B cell (primary cell): Measurements from ENCODE around the gene SKAP1.

Source experiments
- EZH2 ChIP-seq: IDR thresholded peaks from 2 replicates; pipeline ENCODE4 v1.6.1; 2012; ENCODE audit warnings: borderline replicate concordance, low read depth, mild to moderate bottlenecking, moderate library complexity, low read length; ENCODE audit not compliant: insufficient read depth, poor library complexity, severe bottlenecking
- TF ChIP-seq, protein P1 (sequence below): fragments of 200-600 bp; IDR thresholded peaks from one replicate; pipeline ENCODE4 v1.8.0; 2022; ENCODE audit warnings: antibody characterized with exemption, mild to moderate bottlenecking

DNA sequence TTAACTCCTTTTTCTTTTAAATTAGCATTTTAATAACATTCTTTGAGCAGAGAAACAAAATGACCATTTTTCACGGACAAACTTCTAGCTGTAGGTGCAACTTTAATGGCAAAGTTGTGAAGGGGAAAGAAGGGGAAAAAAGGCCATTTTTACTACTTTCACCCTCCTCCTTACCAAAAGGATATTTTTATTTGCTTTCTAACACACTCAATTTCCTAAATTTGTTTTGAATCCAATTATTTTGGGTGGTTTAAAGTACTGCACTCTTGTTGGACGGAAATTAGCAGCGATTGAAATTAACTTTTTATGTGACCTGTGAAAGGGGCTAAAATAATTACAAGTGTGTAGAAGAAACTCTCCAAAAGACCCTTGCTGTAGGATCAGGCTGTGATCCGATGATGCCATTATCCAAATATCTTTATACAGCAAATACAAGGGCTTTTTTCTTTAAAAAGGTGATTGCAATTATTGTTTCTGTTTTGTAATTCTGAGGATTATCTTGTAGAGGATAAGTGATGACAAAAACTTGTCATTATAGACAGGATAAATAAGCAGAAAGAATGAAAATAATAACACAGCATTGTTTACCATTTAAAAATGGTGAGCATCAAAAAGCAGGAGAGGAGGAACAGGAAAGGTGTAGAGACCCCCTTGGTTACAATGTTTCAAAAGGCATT lies 280.1 kb downstream of the SKAP1 start:
- TF ChIP-seq, protein P1, sequence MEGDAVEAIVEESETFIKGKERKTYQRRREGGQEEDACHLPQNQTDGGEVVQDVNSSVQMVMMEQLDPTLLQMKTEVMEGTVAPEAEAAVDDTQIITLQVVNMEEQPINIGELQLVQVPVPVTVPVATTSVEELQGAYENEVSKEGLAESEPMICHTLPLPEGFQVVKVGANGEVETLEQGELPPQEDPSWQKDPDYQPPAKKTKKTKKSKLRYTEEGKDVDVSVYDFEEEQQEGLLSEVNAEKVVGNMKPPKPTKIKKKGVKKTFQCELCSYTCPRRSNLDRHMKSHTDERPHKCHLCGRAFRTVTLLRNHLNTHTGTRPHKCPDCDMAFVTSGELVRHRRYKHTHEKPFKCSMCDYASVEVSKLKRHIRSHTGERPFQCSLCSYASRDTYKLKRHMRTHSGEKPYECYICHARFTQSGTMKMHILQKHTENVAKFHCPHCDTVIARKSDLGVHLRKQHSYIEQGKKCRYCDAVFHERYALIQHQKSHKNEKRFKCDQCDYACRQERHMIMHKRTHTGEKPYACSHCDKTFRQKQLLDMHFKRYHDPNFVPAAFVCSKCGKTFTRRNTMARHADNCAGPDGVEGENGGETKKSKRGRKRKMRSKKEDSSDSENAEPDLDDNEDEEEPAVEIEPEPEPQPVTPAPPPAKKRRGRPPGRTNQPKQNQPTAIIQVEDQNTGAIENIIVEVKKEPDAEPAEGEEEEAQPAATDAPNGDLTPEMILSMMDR: no peak
- TF ChIP-seq EZH2: no peak
